K562 (cell line): Measurements from ENCODE around the gene ARMC7. TPM values are rescaled to one million over a fixed set of nuclear protein-coding genes. Genes with fewer than 3 reads are reported as not detected.

ENCODE experiments used
- CBFA2T2 ChIP-seq: fragments of 450-650 bp; conservative IDR thresholded peaks from 2 replicates; pipeline ENCODE4 v1.6.1; 2017; ENCODE audit warnings: mild to moderate bottlenecking
- CC2D1A ChIP-seq: fragments of 450-650 bp; IDR thresholded peaks from 2 replicates; pipeline ENCODE4 v1.6.1; 2017; ENCODE audit warnings: mild to moderate bottlenecking
- CREB3 ChIP-seq: fragments of 450-650 bp; conservative IDR thresholded peaks from 2 replicates; pipeline ENCODE4 v1.6.1; 2016; ENCODE audit warnings: missing genetic modification characterization, low read depth, mild to moderate bottlenecking, missing compliant biosample characterization, moderate library complexity
- CREB5 ChIP-seq: fragments of 250-450 bp; sonication (Bioruptor Pico); IDR thresholded peaks from 2 replicates; pipeline ENCODE4 v1.5.0; 2020; ENCODE audit warnings: mild to moderate bottlenecking
- ETV1 ChIP-seq: fragments of 450-650 bp; conservative IDR thresholded peaks from 2 replicates; pipeline ENCODE4 v1.6.1; 2016; ENCODE audit warnings: missing genetic modification characterization, control low read depth, low read depth, missing compliant biosample characterization
- GATAD2A ChIP-seq: fragments of 450-650 bp; IDR thresholded peaks from 2 replicates; pipeline ENCODE4 v1.6.1; 2017
- HMGXB4 ChIP-seq: sonication (generic); formaldehyde crosslinking; IDR thresholded peaks from 2 replicates; pipeline ENCODE4 v1.8.1; 2023; ENCODE audit warnings: mild to moderate bottlenecking, missing genetic modification reagents
- HNRNPUL1 ChIP-seq: fragments of 200-400 bp; formaldehyde crosslinking; IDR thresholded peaks from 2 replicates; pipeline ENCODE4 v1.6.1; 2017; ENCODE audit warnings: low read length
- KAT7 ChIP-seq: sonication (generic); formaldehyde crosslinking; IDR thresholded peaks from 2 replicates; pipeline ENCODE4 v1.8.0; 2022; ENCODE audit warnings: missing genetic modification reagents, mild to moderate bottlenecking, borderline replicate concordance
- MCM5 ChIP-seq: fragments of 450-650 bp; IDR thresholded peaks from 2 replicates; pipeline ENCODE4 v1.6.1; 2016; ENCODE audit warnings: low read depth
- NFXL1 ChIP-seq: fragments of 450-650 bp; formaldehyde crosslinking; IDR thresholded peaks from 2 replicates; pipeline ENCODE4 v1.4.0; 2021; ENCODE audit warnings: mild to moderate bottlenecking
- NR2C1 ChIP-seq, 2 experiments: fragments of 450-650 bp; IDR thresholded peaks; 2 replicates each; pipeline ENCODE4 v1.6.1; 2017; ENCODE audit warnings: mild to moderate bottlenecking in 2 of 2, antibody characterized with exemption in 1 of 2, inconsistent platforms in 1 of 2, missing compliant biosample characterization in 1 of 2, missing genetic modification characterization in 1 of 2
- RBM39 ChIP-seq: fragments of 200-400 bp; formaldehyde crosslinking; optimal IDR thresholded peaks from 2 replicates; pipeline ENCODE3; 2018; ENCODE audit warnings: low read depth, low read length
- SNIP1 ChIP-seq: fragments of 450-650 bp; IDR thresholded peaks from 2 replicates; pipeline ENCODE4 v1.7.1; 2017; ENCODE audit warnings: low read depth, mild to moderate bottlenecking
- SUPT5H ChIP-seq: fragments of 450-650 bp; IDR thresholded peaks from 2 replicates; pipeline ENCODE4 v1.6.1; 2016
- TAF15 ChIP-seq: fragments of 200-400 bp; formaldehyde crosslinking; IDR thresholded peaks from 2 replicates; pipeline ENCODE4 v1.6.1; 2017; ENCODE audit warnings: mild to moderate bottlenecking, low read depth, low read length, moderate library complexity
- ZBTB33 ChIP-seq: sonication (generic); formaldehyde crosslinking; IDR thresholded peaks from 2 replicates; pipeline ENCODE4 v1.8.1; 2023; ENCODE audit warnings: mild to moderate bottlenecking, missing genetic modification reagents
- ZNF124 ChIP-seq: sonication (generic); formaldehyde crosslinking; IDR thresholded peaks from 2 replicates; pipeline ENCODE4 v1.8.1; 2022; ENCODE audit warnings: missing genetic modification reagents
- ZNF766 ChIP-seq: fragments of 200-800 bp; sonication (Bioruptor generic); conservative IDR thresholded peaks from 2 replicates; pipeline ENCODE4 v1.6.1; 2016; ENCODE audit warnings: missing genetic modification characterization, missing compliant biosample characterization
- polyA plus RNA-seq, 8 experiments: library from polyadenylated mRNA; depleted of rRNA in 4 of 8; stranded (reverse) in 5 of 8; unstranded in 3 of 8; fragments of >200 nt; fragmentation: Nextera tagmentation in 2 of 8; fragmentation: Illumina TruSeq in 1 of 8; extraction: Ambion mirVana in 2 of 8; extraction: Trizol in 1 of 8; gene quantifications; 2 replicates each; pipeline versions ENCODE4 v1.2.1 to v1.2.3, GENCODE V29; 2011 to 2014; ENCODE audit warnings: inconsistent platforms in 1 of 8, missing spikeins in 1 of 8
- total RNA-seq, 7 experiments: library from RNA; depleted of rRNA in 6 of 7; stranded (reverse); fragments of >200 nt in 6 of 7; fragmentation: Illumina TruSeq in 2 of 7; extraction: Trizol in 2 of 7; gene quantifications; 2 replicates each; pipeline versions ENCODE4 v1.2.1 to v1.2.3, GENCODE V29; 2011 to 2021; ENCODE audit warnings: low replicate concordance in 1 of 7
- TF ChIP-seq, protein P1 (sequence below): fragments of 450-650 bp; IDR thresholded peaks from 2 replicates; pipeline ENCODE4 v1.6.1; 2016; ENCODE audit warnings: missing biosample characterization, missing genetic modification characterization
- TF ChIP-seq, protein P2 (sequence below): sonication (generic); formaldehyde crosslinking; IDR thresholded peaks from 2 replicates; pipeline ENCODE4 v1.5.0; 2020; ENCODE audit warnings: missing genetic modification reagents

The ARMC7 gene
- total and polyA plus RNA-seq, 9 of the 15 experiments (the other 6 are each of a cell fraction or from before 2014, with no cell fraction given) = 1.4 to 15.2 (median 5.9) TPM

- TF ChIP-seq ETV1 (tag) = no peak
- no peak for TF ChIP-seq ZNF766
- no peak for TF ChIP-seq CREB3 (tag)
- 0 out of 2 replicates have a peak, but pooled peaks have one; percentile 5 for TF ChIP-seq SUPT5H
- no peak for TF ChIP-seq RBM39
- TF ChIP-seq HMGXB4 (CRISPR knock-in tag) = no peak
- TF ChIP-seq CBFA2T2 = no peak
- TF ChIP-seq MCM5 = no peak
- no peak for TF ChIP-seq NFXL1 (CRISPR knock-in tag)
- TF ChIP-seq SNIP1 = no peak
- TF ChIP-seq ZNF124 (CRISPR knock-in tag) = no peak
- TF ChIP-seq, protein P1, sequence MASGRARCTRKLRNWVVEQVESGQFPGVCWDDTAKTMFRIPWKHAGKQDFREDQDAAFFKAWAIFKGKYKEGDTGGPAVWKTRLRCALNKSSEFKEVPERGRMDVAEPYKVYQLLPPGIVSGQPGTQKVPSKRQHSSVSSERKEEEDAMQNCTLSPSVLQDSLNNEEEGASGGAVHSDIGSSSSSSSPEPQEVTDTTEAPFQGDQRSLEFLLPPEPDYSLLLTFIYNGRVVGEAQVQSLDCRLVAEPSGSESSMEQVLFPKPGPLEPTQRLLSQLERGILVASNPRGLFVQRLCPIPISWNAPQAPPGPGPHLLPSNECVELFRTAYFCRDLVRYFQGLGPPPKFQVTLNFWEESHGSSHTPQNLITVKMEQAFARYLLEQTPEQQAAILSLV (tag) = no peak
- TF ChIP-seq CC2D1A = no peak
- no peak for TF ChIP-seq TAF15
- no peak for TF ChIP-seq GATAD2A
- no peak for TF ChIP-seq CREB5
- TF ChIP-seq NR2C1 (IDR thresholded peaks at IDR 0.05) = no peak
- no peak for TF ChIP-seq NR2C1 (tag; IDR thresholded peaks at IDR 0.05)
- TF ChIP-seq ZBTB33 = peak; percentile 95
- no peak for TF ChIP-seq KAT7
- TF ChIP-seq HNRNPUL1 = no peak
- TF ChIP-seq, protein P2, sequence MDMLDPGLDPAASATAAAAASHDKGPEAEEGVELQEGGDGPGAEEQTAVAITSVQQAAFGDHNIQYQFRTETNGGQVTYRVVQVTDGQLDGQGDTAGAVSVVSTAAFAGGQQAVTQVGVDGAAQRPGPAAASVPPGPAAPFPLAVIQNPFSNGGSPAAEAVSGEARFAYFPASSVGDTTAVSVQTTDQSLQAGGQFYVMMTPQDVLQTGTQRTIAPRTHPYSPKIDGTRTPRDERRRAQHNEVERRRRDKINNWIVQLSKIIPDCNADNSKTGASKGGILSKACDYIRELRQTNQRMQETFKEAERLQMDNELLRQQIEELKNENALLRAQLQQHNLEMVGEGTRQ = no peak
Measured at GRCh38 chr17:75130059-75130631, 20.4 kb downstream of the ARMC7 start (continued).
